Mesothelial cell of epicardium (in vitro differentiated cells): Measurements from ENCODE around the gene METTL16. TPM values are rescaled to one million over a fixed set of nuclear protein-coding genes. Genes with fewer than 3 reads are reported as not detected.

Source experiments
- DNase-seq, 2 experiments: peaks; one replicate each; pipeline ENCODE4 v3.0.0; 2021; ENCODE audit warnings: low spot score in 2 of 2; ENCODE audit not compliant: unreplicated experiment in 2 of 2
- H3K27ac Mint-ChIP-seq: 2 replicates; pipeline ENCODE4 v1.8.0; 2021; ENCODE audit warnings: mixed read lengths
- H3K27me3 Mint-ChIP-seq: 2 replicates; pipeline ENCODE4 v1.8.0; 2021; ENCODE audit warnings: low read depth, mixed read lengths
- H3K36me3 Mint-ChIP-seq: 2 replicates; pipeline ENCODE4 v1.8.0; 2021; ENCODE audit warnings: mixed read lengths
- H3K4me1 Mint-ChIP-seq: 2 replicates; pipeline ENCODE4 v1.8.0; 2021; ENCODE audit warnings: mixed read lengths
- H3K4me3 Mint-ChIP-seq: 2 replicates; pipeline ENCODE4 v1.8.0; 2021; ENCODE audit warnings: mild to moderate bottlenecking, moderate library complexity, mixed read lengths
- H3K9me3 Mint-ChIP-seq: 2 replicates; pipeline ENCODE4 v1.8.0; 2021; ENCODE audit warnings: mixed read lengths
- CTCF ChIP-seq: fragments of 200-600 bp; sonication (generic); IDR thresholded peaks from one replicate; pipeline ENCODE4 v1.5.0; 2021; ENCODE audit warnings: antibody characterized with exemption; ENCODE audit not compliant: unreplicated experiment
- total RNA-seq: library from RNA; stranded (reverse); gene quantifications from 3 replicates; pipeline ENCODE4 v1.2.1, GENCODE V29; 2021

Gene METTL16
- total RNA-seq, 1 donor from 2014 or later, result 42.3 TPM

- H3K4me1 Mint-ChIP-seq, result no peaks in the 10 kb centered on the region
- no peak overlapping the region for H3K4me3 Mint-ChIP-seq
- no peak for DNase-seq
- no peak for TF ChIP-seq CTCF
- H3K36me3 Mint-ChIP-seq, result peaks cover 43% of the 10 kb centered on the region
- H3K27me3 Mint-ChIP-seq, result no peaks in the 10 kb centered on the region
- no peaks in the 10 kb centered on the region for H3K9me3 Mint-ChIP-seq
- H3K27ac Mint-ChIP-seq, result no peak overlapping the region
Measured at GRCh38 chr17:2475056-2475455, 36.6 kb downstream of the METTL16 start.

DNA sequence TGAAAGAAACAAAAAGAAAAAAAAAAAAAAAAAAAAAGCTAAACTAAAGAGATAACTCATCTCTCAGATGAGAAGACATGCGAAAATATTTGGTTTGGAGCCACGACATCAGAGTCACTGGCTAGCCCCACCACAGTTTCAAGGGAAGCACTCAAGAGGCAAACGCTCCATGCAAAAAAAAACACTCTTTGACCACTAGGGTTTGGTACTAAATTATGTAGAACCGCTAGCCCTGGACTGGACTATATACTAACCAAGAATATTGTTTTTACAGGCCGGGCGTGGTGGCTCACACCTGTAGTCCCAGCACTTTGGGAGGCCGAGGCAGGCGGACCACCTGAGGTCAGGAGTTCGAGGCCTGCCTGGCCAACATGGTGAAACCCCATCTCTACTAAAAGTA lies 37.3 kb downstream of the METTL16 start:
- Mint-ChIP-seq H3K4me3 (no peak overlapping the region), H3K4me1 (no peaks in the 10 kb centered on the region), H3K27me3 (no peaks in the 10 kb centered on the region), H3K9me3 (no peaks in the 10 kb centered on the region), H3K27ac (no peak overlapping the region), H3K36me3 (peaks cover 47% of the 10 kb centered on the region)
- no peak for DNase-seq
- TF ChIP-seq CTCF, result no peak

DNA sequence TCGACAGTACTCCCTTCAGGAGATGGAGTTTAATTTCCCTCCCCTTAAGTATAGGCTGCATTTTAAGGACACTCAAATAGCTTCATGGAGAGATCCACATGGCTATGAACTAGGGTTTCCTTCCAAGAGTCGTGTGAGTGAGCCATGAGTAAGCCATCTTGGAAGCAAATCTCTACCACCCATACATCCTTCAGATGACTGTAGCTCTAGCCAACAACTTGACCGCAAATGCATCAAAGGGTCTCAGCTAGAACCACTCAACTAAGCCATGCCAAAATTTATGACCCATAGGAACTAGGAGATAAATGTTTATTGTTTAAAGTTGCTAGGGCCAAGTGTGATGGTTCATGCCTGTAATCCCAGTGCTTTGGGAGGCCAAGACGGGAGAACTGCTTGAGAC lies 43.4 kb downstream of the METTL16 start:
- Mint-ChIP-seq H3K9me3 (no peaks in the 10 kb centered on the region), H3K27me3 (no peaks in the 10 kb centered on the region), H3K4me3 (no peak overlapping the region), H3K27ac (no peak overlapping the region), H3K36me3 (peaks cover 40% of the 10 kb centered on the region), H3K4me1 (no peaks in the 10 kb centered on the region)
- TF ChIP-seq CTCF, result no peak
- no peak for DNase-seq

GRCh38 chr17:2466931-2467330 lies 44.8 kb downstream of the METTL16 start:
- H3K4me3 Mint-ChIP-seq, result no peak overlapping the region
- no peaks in the 10 kb centered on the region for H3K27me3 Mint-ChIP-seq
- no peaks in the 10 kb centered on the region for H3K4me1 Mint-ChIP-seq
- DNase-seq, result no peak
- peaks cover 38% of the 10 kb centered on the region for H3K36me3 Mint-ChIP-seq
- TF ChIP-seq CTCF, result no peak
- no peak overlapping the region for H3K27ac Mint-ChIP-seq
- no peaks in the 10 kb centered on the region for H3K9me3 Mint-ChIP-seq

DNA sequence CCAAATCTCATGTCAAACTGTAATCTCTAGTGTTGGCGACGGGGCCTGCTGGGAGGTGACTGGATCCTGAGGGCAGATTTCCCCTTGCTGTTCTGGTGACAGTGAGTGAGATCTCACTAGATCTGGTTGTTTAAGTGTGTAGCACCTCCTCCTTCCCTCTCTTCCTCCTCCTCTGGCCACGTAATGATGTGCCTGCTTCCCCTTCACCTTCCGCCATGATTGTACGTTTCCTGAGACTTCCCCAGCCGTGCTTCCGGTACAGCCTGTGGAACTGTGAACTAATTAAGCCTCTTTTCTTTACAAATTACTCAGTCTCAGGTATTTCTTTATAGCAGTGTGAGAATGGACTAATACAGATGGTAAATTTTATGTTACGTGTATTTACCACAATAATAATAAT lies 49.2 kb downstream of the METTL16 start:
- Mint-ChIP-seq H3K36me3 (peaks cover 30% of the 10 kb centered on the region), H3K4me1 (no peaks in the 10 kb centered on the region), H3K27me3 (no peaks in the 10 kb centered on the region), H3K9me3 (no peaks in the 10 kb centered on the region), H3K27ac (no peak overlapping the region), H3K4me3 (no peak overlapping the region)
- TF ChIP-seq CTCF, result no peak
- no peak for DNase-seq

DNA sequence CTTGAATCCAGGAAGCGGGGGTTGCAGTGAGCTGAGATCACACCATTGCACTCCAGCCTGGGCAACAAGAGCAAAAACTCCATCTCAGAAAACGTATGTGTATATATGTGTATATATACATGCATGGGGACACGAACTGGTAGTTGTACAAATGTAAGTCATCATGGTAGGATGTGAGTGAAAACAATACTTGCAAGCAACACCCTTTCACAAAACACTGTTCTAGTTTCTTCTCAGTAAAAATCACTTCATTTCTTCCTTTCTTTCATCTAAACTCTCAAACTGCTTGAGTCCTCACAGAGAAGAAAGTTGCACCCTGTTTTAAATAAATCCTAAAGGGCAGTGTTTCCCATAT lies 51.8 kb downstream of the METTL16 start:
- Mint-ChIP-seq H3K9me3 (no peaks in the 10 kb centered on the region), H3K36me3 (peaks cover 33% of the 10 kb centered on the region), H3K4me3 (no peak overlapping the region), H3K27ac (no peak overlapping the region), H3K27me3 (no peaks in the 10 kb centered on the region), H3K4me1 (no peaks in the 10 kb centered on the region)
- TF ChIP-seq CTCF, result no peak
- DNase-seq, result no peak
